ENCODE data around the gene BTRC.

- TF ChIP-seq CTCF (IDR thresholded peaks at IDR 0.05) (no peak), POLR2A (IDR thresholded peaks at IDR 0.05) (no peak)
These were observed 24.5 kb upstream of the BTRC start for GRCh38 chr10:101329341-101330032.

Measured in body of pancreas (tissue), 4 donors.